Fibroblast of lung (primary cell): ENCODE measurements around the gene ADAMTS14. TPM values are rescaled to one million over a fixed set of nuclear protein-coding genes. Genes with fewer than 3 reads are reported as not detected.

Experiments
- DNase-seq, 2 donors: peaks; one replicate each; pipeline versions ENCODE4 v3.0.0 to v3.0.0-alpha.2; 2010; ENCODE audit warnings: low read depth in 2 of 2
- H2AFZ ChIP-seq: 2 replicates; pipeline ENCODE4 v1.5.1; 2012; ENCODE audit warnings: low read length, control low read depth, inconsistent platforms
- H3K27ac ChIP-seq: 2 replicates; pipeline ENCODE4 v1.5.1; 2011; ENCODE audit warnings: low read length, control low read depth; ENCODE audit not compliant: insufficient read depth
- H3K27me3 ChIP-seq: 2 replicates; pipeline ENCODE4 v1.5.1; 2011; ENCODE audit warnings: mild to moderate bottlenecking, low read length; ENCODE audit not compliant: control insufficient read depth, insufficient read depth
- H3K36me3 ChIP-seq: 2 replicates; pipeline ENCODE4 v1.5.1; 2011; ENCODE audit warnings: low read length; ENCODE audit not compliant: control insufficient read depth, insufficient read depth
- H3K4me1 ChIP-seq: 2 replicates; pipeline ENCODE4 v1.5.1; 2011; ENCODE audit warnings: low read length; ENCODE audit not compliant: control insufficient read depth, insufficient read depth; ENCODE audit errors: extremely low read depth
- H3K4me2 ChIP-seq: 2 replicates; pipeline ENCODE4 v1.5.1; 2011; ENCODE audit warnings: low read length, control low read depth; ENCODE audit not compliant: insufficient read depth; ENCODE audit errors: extremely low read depth
- H3K4me3 ChIP-seq, 4 experiments: fragments of 200-600 bp in 1 of 4; sonication (generic) in 1 of 4; replicated peaks in 1 of 4; 2 replicates each; pipeline ENCODE4 v1.5.1; 2011 to 2016; ENCODE audit warnings: low read length in 4 of 4, low read depth in 3 of 4, mild to moderate bottlenecking in 3 of 4, control low read depth in 2 of 4, inconsistent platforms in 1 of 4, mixed read lengths in 1 of 4; ENCODE audit not compliant: insufficient read depth in 1 of 4; ENCODE audit errors: control extremely low read depth in 1 of 4
- H3K79me2 ChIP-seq: 2 replicates; pipeline ENCODE4 v1.5.1; 2012; ENCODE audit warnings: mild to moderate bottlenecking, low read length, inconsistent platforms; ENCODE audit not compliant: control insufficient read depth, insufficient read depth
- H3K9ac ChIP-seq: 2 replicates; pipeline ENCODE4 v1.5.1; 2011; ENCODE audit warnings: mild to moderate bottlenecking, low read length, control low read depth; ENCODE audit not compliant: insufficient read depth
- H3K9me3 ChIP-seq: 2 replicates; pipeline ENCODE4 v1.5.1; 2012; ENCODE audit warnings: low read depth, low read length; ENCODE audit not compliant: control insufficient read depth, insufficient read depth
- H4K20me1 ChIP-seq: 2 replicates; pipeline ENCODE4 v1.5.1; 2011; ENCODE audit warnings: low read length; ENCODE audit not compliant: control insufficient read depth, insufficient read depth; ENCODE audit errors: extremely low read depth
- CTCF ChIP-seq, 2 donors: IDR thresholded peaks in 1 of 2; conservative IDR thresholded peaks in 1 of 2; 1 replicate in 1 of 2; 2 replicates in 1 of 2; pipeline ENCODE4 v1.5.1; 2011 to 2012; ENCODE audit warnings: low read length in 2 of 2, control low read depth in 1 of 2, inconsistent platforms in 1 of 2, low read depth in 1 of 2, mild to moderate bottlenecking in 1 of 2
- EZH2 ChIP-seq: IDR thresholded peaks from 2 replicates; pipeline ENCODE4 v1.5.1; 2012; ENCODE audit warnings: low read length, control low read depth, mild to moderate bottlenecking; ENCODE audit errors: missing control alignments
- polyA minus RNA-seq: library from RNA; depleted of rRNA, polyadenylated mRNA; stranded (reverse); fragments of >200 nt; gene quantifications from 2 replicates; pipeline ENCODE4 v1.2.3, GENCODE V29; 2011; ENCODE audit warnings: low replicate concordance
- polyA plus RNA-seq, 2 donors: library from polyadenylated mRNA; depleted of rRNA in 1 of 2; stranded (reverse) in 1 of 2; unstranded in 1 of 2; fragments of >200 nt; gene quantifications; 2 replicates each; pipeline ENCODE4 v1.2.1, GENCODE V29; 2011 to 2012; ENCODE audit warnings: missing spikeins in 1 of 2
- total RNA-seq: library from RNA; depleted of rRNA; stranded (reverse); fragments of >200 nt; gene quantifications from 2 replicates; pipeline ENCODE4 v1.2.1, GENCODE V29; 2014

Gene ADAMTS14
- total RNA-seq (1.8 and 4.1 TPM in 2 replicates), polyA plus RNA-seq (3.1 and 6.2 TPM in 2 replicates), polyA minus RNA-seq (8.8 and 12.0 TPM in 2 replicates)
- 3.6 and 8.1 TPM in 2 replicates for polyA plus RNA-seq (2012)

GRCh38 chr10:70672165-70673042 is at the start of gene ADAMTS14:
ADAMTS14 (plus strand) TSS chr10:70672506; CDS start chr10:70672803, 297 bp downstream.
- peaks cover 11% of the 10 kb centered on the region for H3K4me1 ChIP-seq
- H3K9me3 ChIP-seq, result no peaks in the 10 kb centered on the region
- TF ChIP-seq EZH2 (no peak), CTCF (conservative IDR thresholded peaks at IDR 0.05 in 1 of 2, IDR thresholded peaks at IDR 0.05 in 1 of 2; ENCODE audit: low read depth in 1 of 2, low read length in 2 of 2) (no peak)
- peak within 1 kb of the TSS; percentile 54 to 83 (median 54) for H3K4me3 ChIP-seq
- no peaks in the 10 kb centered on the region for H3K27me3 ChIP-seq
- peak within 1 kb of the TSS; percentile 77 for H3K4me2 ChIP-seq
- H3K36me3 ChIP-seq, result peaks cover 5% of the 10 kb centered on the region
- H2AFZ ChIP-seq, result no peak within 1 kb of the TSS
- H4K20me1 ChIP-seq, result no peaks in the 10 kb centered on the region
- H3K9ac ChIP-seq, result peak within 1 kb of the TSS; percentile 90
- no peaks in the 10 kb centered on the region for H3K79me2 ChIP-seq
- peak; percentile 55 to 64 for DNase-seq
- H3K27ac ChIP-seq, result peak within 1 kb of the TSS; percentile 78

- Histone ChIP-seq H3K4me2 (no peak overlapping the region), H2AFZ (no peak overlapping the region), H3K27me3 (no peaks in the 10 kb centered on the region), H3K27ac (no peak overlapping the region), H3K36me3 (no peaks in the 10 kb centered on the region), H4K20me1 (no peaks in the 10 kb centered on the region), H3K9ac (no peak overlapping the region), H3K4me1 (no peaks in the 10 kb centered on the region), H3K4me3 (no peak overlapping the region), H3K9me3 (no peaks in the 10 kb centered on the region), H3K79me2 (no peaks in the 10 kb centered on the region)
- no peak for TF ChIP-seq CTCF (conservative IDR thresholded peaks at IDR 0.05 in 1 of 2, IDR thresholded peaks at IDR 0.05 in 1 of 2; ENCODE audit: low read depth in 1 of 2, low read length in 2 of 2)
- no peak for TF ChIP-seq EZH2
- DNase-seq, result no peak
Measured at GRCh38 chr10:70622541-70622940, 49.8 kb upstream of the ADAMTS14 start.

- no peak overlapping the region for H3K9ac ChIP-seq
- H3K4me1 ChIP-seq, result no peaks in the 10 kb centered on the region
- H3K36me3 ChIP-seq, result no peaks in the 10 kb centered on the region
- TF ChIP-seq EZH2, result no peak
- TF ChIP-seq CTCF (conservative IDR thresholded peaks at IDR 0.05 in 1 of 2, IDR thresholded peaks at IDR 0.05 in 1 of 2; ENCODE audit: low read depth in 1 of 2, low read length in 2 of 2), result no peak
- H3K27ac ChIP-seq, result no peak overlapping the region
- H3K4me3 ChIP-seq, result no peak overlapping the region
- no peak overlapping the region for H3K4me2 ChIP-seq
- H3K79me2 ChIP-seq, result no peaks in the 10 kb centered on the region
- H3K9me3 ChIP-seq, result no peaks in the 10 kb centered on the region
- DNase-seq, result peak; percentile 45 to 48
- H3K27me3 ChIP-seq, result no peaks in the 10 kb centered on the region
- no peaks in the 10 kb centered on the region for H4K20me1 ChIP-seq
- no peak overlapping the region for H2AFZ ChIP-seq
Measured at GRCh38 chr10:70622981-70623844, 49.1 kb upstream of the ADAMTS14 start.
